SKM-1 treated with dmso at 0.1 percent for 144 hours (cell line): Measurements from ENCODE around the gene HSPA1A.
"Not testable (repeated sequence)": the region's sequence is repeated elsewhere in the genome, so short reads cannot be mapped to it uniquely, and the experiment has no call there.

Source experiments
- DNase-seq: peaks from one replicate; lab custom pipeline; 2025; ENCODE audit not compliant: unreplicated experiment; lab: John Stamatoyannopoulos, UW

The HSPA1A gene

DNA sequence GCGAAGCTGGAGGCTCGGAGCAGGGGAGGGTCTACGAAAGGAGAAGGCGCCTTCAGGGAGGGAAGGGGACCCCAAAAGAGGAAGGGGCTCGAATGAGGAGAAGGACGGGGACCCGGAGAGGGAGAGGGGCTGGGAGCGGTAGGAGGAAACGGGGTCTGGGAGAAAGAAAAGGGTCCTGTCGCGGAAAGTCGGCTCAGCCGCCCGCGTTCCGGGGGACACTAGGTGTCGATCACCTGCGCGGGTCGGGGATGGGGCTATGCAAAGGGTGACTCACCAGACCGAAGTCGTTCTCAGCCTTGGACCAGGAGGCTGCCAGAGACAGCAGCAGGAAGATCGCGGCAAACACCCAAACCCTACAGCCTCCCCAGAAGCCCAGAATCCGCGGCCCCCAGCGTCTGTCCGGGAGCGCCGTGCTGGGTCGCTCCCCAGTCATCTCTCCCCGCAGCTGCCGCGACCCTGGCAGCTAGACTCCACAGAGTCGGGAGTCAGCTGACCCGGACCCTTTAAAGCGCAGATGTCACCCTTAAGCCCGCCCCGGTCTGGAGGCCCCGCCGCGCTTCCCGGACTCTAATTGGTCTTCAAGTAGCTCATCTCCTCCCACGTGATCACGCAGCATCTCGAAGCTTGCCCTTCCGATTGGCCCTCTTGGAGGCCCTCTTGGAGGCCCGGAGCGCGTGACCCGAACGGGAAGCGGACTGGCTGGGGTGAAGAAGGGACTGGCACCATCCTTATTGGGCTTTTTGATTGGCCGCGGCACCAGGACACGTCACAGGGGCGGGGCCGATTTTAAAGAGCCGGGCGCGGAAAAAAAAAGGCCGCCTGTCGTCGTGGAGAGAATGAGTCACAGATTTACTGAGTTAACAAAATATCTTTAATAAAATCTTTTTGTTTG, 47.2 kb downstream of the HSPA1A start, which contains the start of gene NEU1:
Gene NEU1, minus strand, starts transcription at position 478 of the 892 bp plus-strand sequence. Its CDS starts 45 bp downstream, at position 433.
- DNase-seq, result peak; percentile 100

DNA sequence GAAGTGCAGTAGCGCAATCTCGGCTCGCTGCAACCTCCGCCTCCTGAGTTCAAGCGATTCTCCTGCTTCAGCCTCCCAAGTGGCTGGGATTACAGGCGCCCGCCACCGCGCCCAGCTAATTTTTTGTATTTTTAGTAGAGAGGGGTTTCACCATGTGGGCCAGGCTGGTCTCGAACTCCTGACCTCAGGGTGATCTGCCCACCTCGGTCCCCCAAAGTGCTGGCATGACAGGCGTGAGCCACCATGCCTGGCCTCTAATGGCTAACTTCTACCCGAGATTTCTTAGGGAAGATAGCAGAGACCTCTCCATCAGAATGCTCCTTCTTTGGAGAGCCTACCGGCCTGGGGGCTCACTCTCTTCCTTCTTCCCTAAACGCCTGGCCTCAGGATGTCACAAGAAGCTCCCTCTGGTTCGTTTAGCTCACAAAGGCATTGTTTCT, 48.8 kb downstream of the HSPA1A start:
- DNase-seq, result not testable (repeated sequence)

DNA sequence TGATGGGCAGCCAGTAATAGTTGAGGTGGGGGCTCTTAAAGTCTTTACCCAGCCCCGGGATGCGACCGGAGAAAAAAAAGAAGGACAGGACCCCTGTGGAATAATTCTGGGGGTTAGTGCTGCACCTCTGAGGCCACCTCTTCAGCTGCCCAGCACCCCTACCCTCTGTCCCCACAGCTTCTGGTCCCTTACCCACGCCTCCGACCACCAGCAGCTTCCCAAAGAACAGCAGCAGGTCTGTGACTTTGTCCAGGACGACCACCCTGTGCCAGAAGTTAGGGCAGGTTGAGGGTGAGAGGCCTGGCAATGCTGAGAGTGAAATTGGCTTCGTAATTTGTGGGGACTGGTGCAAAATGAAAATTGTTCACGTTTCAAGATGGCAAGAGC, 49.5 kb downstream of the HSPA1A start:
- no peak for DNase-seq

DNA sequence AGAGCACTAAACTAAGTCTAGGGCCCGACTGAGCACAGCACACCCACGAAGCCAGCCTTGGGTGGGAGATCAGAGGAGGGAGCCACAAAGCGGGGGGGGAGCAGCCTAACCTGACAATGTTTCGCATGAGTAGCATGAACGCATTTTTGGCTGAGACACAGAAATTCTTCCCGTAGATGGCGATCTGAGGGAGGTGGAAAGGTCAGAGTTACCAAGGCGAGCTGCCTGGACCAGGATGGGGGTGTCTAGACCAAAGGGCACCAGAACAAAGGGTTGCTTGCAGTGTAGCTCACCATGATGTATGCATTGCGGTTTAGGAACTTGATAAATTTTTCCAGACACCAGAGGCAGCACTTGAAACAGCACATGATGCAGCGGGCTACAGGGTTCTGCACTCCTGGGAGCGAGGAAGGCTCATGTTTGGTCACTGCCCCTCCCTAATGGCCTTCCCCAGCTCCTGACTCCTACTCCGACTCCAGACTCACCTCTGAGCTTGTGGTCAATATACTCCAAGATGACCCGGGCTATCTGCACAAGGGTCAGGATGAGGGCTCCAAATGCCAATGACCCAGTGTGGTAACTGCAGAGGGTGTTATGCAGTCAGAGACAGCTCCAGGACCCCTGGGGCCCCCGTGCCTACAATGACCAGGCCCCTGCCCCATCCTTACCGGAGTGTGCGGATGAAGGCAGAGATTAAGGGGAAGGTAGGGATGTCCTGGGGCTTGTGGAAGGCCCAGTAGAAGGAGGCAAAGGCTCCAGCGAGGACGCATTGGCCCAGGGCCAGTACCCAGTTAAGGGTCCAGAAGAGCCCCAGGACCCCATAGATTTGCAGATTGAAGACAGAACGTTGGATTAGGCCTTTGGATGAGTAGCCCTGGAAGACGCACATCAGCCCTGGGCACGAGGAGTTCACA, 50.1 kb downstream of the HSPA1A start:
- DNase-seq, result no peak
